OCI-LY7 (cell line): Measurements from ENCODE around the gene RBM20.
"Not testable (repeated sequence)": the region's sequence is repeated elsewhere in the genome, so short reads cannot be mapped to it uniquely, and the experiment has no call there.

Experiments used
- CTCF ChIP-seq: fragments of 200-600 bp; sonication (generic); conservative IDR thresholded peaks from 2 replicates; pipeline ENCODE4 v1.5.1; 2014; ENCODE audit warnings: mild to moderate bottlenecking, antibody characterized with exemption, low read length, moderate library complexity, mixed read lengths
- EZH2phosphoT487 ChIP-seq: fragments of 200-600 bp; sonication (generic); IDR thresholded peaks from 2 replicates; pipeline ENCODE4 v1.6.1; 2018; ENCODE audit warnings: low read depth, borderline replicate concordance, mild to moderate bottlenecking, mixed run types, antibody characterized with exemption, low read length, moderate library complexity, mixed read lengths

GRCh38 chr10:110867011-110867806 is 223.1 kb downstream of the RBM20 start:
- not testable (repeated sequence) for TF ChIP-seq CTCF, EZH2phosphoT487
